Measurements from ENCODE around the gene DIP2A. TPM values are rescaled to one million over a fixed set of nuclear protein-coding genes. Genes with fewer than 3 reads are reported as not detected.

The DIP2A gene
- total RNA-seq, 1 donor from 2014 or later: 31.2 TPM

DNA sequence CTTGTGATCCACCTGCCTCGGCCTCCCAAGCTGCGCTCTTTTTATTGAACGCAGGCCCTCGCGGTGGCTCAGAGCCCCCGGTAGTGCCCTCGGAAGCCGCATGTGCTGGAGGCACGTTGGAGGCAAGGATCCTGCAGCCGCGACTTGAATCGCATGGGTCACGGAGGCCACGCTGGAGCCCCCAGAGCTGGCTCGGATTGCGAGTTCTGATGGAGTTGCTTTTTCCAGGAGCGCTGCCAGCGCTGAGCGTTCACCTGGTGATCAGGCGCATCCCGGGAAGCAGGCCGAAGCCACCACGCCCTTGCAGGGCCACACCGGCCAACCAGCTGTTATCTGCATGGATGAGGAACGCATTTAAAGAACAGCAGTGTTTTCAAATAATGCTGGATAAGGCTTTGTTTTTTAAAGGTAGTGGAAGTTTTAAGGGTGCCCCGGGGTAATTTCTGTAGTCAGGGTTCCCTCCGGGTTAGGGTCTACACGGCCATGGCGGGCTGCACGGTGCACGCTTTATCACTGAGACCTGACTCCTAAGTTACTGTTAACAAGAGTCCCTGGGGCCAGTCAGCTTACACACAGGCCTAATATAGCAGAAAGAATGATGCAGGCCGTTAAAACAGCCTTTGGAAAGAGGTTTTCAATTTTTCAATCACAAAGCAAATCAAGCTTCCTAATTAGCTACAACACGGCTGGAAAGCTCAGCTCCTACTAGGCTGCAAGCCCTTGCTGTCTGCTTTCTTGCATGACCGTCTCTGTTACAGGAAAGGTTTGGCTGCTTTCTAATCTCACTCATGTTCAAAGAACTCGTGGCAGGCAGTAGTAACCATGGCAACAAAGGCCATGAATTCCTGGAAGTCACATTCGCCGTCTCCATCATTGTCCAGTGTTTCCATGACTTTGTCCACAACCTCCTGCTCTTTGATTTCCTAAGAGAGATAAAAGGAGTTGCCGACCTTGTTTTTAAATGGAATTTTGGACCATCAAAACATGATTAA is 140.2 kb downstream of the DIP2A start:
- peak; percentile 49 for DNase-seq

DNA sequence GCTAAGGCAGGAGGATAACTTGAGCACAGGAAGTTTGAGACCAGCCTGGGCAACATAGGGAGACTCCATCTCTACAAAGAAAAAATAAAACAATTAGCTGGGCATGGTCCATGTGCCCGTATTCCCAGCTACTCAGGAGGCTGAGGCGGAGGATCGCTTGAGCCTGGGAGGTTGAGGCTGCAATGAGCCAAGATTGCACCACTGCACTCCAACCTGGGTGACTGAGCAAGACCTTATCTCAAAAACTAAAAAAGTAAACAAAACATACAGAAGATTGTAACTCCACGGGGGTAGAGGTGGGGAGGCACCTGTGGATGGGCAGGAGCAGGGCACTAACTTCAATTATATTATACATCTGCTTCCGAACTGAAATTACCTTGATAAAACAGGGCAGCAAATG is 141.6 kb downstream of the DIP2A start:
- no peak for DNase-seq

DNA sequence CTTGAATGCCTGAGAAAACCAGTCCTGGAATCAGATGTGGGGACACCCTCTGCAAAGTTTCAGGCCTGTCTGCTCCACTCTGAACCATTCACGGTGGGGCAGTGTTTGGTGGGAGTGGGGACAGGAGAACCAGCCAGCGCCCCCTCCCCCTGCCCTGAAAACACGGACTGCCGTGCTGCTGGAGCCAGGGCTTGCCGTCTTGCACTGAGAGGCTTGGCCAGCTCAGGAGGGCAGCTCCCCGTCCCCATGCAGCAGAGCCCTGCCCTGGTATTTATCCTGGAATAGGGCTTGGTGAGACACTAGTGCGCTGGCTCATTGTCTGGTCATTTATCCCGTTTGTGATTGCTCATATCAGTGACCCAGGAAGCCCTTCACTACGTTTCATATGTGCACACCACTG is 142.3 kb downstream of the DIP2A start:
- DNase-seq: no peak

DNA sequence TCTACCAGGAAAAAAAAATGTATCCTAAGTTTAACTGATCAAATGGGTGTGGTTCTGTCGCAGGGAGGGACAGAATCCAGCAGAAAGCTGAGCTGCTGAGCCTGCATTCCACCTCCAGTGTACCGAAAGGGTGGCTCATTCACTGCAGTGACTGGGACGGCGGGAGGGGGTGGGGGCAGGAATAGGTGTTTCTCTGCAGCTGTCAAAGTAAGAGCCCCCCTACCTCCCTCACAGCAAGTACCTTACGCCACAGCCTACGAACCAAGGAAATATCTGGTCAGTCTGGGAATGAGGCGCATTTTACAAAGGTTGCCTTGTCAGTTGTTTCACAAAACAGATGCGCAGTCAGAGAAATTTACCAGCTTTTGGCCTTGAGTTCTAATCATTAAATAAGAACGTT is 144.5 kb downstream of the DIP2A start:
- DNase-seq: no peak

DNA sequence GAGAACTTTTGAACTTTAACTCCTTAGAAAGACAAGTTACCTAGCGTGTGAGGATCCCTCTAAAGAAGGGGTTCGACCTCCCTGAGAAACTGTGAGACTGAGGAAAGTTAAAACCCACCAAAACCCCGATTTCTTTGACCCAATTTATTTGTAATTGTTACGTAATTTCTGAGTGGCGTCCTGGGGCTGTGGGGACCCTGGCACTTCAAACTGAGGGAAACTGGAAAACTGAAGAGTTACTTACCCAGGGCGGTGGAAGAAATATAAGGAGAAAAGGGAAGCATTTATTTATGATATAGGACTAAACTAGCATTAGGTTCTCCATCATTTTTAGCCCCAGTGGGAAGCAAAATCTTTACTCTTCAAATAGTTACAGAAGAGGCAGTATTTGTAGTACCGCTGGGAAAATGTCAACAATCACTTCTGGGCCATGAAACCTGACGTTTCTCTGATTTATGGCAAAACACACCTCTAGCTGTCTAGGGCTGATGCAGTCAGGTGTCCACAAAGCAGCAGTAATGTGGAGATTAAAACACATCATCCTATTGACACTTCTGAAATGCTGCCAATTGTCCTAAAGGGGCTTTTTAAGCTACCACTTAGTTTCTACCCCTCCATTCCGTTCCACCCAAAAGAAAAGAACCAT is 145.8 kb downstream of the DIP2A start:
- DNase-seq: no peak

DNA sequence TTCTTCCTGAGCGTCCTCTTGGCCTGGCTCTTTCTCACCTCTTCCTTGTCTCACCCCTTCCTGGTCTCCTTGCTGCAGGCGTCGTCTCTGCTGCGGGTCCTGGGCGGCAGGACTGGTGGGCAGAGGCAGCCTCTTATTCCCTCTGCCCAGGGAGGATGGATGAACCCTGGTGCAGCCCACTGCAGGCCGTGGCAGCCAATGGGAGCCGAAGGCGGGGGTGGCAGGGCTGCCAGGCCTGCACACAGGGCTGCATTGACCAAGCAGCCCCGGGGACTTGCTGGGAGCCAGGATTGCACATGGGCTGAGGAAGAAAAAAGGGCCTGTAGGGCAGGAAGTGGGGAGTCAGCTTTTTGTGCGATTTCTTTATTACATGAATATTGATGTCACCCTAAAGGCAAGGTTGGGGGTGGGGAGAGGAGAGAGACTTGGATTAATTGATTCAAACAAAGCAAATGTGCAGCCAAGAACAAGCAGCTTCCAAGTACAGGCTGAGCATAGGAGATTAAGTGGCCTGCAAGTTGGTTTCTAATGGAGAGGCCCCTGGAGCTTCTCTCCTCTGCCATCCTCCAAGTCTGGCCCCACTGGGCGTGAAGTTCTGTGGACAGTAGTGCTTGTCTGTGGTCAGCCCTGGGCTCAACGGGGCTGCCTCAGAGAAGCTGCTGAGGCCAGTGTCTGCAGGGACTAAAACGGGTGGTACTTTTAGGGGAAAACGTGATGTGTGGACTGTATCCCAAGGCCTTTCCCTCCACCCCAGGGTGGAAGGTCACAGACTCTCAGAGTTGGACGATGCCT is 146.5 kb downstream of the DIP2A start, which contains the start of gene S100B:
Gene S100B, minus strand, starts transcription at position 108 of the 792 bp plus-strand sequence. CDS start 2,667 bp downstream, outside the sequence.
- DNase-seq: peak; percentile 7

DNA sequence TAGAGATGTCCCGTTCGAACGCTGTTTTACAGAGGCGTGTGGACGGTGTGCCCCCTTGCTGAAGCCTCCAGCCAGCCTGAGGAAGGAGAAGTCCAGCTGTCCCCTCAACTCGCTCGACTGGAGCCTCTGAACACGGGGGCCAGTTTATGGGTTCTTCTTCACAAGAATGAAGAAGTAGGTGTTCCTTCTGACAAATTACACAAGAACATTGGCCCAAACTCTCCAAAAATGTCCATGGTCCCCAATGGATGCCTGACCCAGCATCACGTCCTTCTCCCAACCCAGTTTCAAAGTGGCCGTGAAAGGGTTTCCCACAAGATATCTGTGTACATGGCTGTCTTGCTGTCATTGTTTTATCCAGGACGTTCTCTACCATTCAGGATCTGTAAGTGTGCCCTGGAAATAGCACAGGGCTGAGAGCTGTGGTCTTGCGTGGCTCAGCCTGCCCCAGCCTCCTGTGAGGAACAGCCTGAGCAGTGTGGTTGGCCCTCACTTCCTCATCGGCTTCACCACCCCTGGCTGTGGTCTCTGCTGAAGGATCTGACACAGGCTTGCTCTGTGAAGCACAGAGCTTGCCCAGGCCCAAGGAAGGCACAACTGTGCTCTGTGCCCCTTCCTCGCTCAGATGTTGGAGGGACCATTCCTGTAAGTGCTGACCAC is 147.2 kb downstream of the DIP2A start:
- no peak for DNase-seq

DNA sequence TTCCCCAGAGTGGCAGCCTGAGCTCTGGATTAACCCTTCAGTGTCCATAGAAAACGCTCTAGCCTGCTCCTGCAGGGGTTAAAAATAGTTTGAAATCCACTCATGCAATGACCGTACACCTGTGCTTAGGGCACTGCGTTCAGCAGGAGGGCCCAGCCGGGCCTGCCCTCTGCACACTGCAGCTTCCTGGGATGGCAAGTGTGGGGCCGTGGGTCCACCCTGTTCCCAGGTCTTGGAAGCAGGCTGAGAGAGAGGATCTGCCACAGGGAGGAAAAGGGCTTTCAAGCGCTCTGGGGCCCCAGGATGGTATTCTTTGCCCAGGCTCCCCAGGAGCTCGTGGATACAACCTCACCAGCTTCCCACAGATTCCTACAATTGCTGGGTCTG is 147.7 kb downstream of the DIP2A start:
- no peak for DNase-seq

DNA sequence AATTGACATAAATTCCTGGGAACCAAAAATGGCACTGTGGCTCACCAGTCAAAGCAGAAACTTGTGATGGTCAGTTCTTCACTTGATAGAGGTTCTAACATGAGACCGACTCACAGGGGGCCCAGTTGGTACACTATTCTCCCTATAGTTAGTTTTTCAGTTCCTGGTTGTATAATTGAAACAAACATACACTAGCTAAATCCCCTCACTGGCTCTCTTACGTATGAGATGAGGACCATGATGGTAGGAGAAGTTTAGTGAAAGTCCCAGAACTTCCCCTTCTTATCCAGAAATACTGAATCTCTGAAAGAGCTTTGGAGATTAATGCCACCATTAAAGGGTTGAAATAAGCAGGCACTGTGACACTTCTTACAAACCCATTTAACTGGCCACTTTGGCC is 148.9 kb downstream of the DIP2A start:
- no peak for DNase-seq

DNA sequence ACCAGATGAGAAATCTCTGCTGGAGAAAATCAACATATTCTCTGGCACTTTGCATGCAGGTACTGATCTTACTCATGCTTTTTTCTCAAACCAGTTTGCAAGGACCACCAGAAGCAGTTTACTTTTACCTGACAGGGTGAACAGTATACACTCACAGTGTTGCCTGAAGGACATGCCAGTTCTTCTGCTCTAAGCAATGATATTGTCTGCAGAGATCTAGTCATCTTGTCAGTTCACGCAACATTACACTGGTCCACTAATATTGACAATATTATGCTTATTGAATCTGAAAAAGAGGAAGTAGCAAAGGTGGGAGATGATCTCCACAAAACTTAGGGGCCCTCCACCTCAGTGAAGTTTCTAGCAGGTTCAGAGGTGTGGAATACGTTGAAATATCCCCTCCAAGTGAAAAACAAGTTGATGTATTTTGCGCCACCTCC is 150.0 kb downstream of the DIP2A start:
- DNase-seq: no peak

DNA sequence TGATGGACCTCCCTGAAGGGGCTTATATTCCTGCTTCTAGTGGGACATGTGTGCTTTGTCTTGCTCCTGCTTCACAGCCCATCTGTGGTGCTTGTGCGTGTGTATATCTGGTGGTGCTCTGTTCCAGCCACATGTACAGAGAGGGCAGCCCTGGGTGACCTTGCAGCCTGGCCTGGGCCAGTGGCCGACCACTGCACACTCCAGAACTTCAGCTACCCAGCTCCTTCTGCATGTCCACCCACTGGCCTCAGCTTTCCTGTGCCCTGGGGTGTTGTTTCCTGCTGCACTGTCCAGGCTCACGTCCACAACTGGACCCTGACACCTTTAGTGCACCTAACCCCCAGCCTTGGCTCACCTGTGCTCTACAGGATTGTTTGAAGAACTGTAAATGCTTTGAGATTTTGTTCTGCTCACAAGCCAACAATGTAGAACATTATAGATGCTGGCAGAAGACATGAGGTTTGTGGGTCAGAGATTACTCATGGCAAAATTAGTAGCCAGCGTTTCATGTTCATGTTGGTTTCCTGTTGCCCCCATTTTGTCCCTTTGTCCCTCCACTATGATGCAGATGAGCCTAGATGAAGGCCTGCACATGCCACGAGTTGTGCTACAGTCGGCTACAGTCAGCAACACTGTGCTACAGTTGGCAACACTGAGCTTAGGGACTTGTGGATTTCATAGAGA is 151.5 kb downstream of the DIP2A start:
- DNase-seq: no peak

DNA sequence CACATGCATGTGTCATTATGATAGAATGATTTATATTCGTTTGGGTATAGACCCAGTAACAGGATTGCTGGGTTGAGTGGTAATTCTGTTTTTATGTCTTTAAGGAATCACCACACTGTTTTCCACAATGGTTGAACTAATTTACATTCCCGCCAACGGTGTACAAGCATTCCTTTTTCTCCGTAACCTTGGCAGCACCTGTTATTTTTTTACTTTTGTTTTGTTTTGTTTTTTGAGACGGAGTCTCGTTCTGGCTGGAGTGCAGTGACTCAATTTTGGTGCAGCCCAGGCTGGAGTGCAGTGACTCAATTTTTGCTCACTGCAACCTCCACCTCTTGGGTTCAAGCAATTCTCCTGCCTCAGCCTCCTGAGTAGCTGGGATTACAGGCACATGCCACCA is 154.7 kb downstream of the DIP2A start:
- DNase-seq: no peak

DNA sequence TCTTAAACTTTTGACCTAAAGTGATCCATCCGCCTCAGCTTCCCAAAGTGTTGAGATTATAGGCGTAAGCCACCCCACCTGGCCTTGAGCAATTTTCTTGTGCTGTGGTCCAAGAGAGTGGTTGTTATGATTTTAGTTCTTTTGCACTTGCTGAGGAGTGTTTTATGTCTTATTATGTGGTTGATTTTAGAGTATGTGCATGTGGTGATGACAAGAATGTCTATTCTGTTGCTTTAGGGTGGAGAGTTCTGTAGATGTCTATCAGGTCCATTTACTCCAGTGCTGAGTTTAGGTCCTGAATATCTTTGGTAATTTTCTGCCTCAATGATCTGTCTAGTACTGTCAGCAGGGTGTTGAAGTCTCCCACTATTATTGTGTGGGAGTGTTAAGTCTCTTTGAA is 157.4 kb downstream of the DIP2A start:
- DNase-seq: no peak

DNA sequence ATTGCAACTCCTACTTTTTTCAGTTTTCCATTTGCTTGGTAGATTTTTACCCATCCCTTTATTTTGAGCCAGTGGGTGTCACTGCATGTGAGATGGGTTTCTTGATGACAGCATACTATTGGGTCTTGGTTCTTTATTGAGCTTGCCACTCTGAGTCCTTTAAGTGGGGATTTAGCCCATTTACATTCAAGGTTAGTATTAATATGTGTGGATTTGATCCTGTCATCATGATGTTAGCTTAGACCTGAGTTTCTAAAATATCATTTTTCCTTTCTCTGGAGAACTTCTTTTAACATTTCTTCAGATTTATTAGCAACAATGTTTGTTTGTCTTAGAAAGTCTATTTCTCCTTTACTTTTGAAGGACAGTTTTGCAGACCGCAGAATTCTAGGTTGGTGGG is 158.0 kb downstream of the DIP2A start:
- DNase-seq: no peak

DNA sequence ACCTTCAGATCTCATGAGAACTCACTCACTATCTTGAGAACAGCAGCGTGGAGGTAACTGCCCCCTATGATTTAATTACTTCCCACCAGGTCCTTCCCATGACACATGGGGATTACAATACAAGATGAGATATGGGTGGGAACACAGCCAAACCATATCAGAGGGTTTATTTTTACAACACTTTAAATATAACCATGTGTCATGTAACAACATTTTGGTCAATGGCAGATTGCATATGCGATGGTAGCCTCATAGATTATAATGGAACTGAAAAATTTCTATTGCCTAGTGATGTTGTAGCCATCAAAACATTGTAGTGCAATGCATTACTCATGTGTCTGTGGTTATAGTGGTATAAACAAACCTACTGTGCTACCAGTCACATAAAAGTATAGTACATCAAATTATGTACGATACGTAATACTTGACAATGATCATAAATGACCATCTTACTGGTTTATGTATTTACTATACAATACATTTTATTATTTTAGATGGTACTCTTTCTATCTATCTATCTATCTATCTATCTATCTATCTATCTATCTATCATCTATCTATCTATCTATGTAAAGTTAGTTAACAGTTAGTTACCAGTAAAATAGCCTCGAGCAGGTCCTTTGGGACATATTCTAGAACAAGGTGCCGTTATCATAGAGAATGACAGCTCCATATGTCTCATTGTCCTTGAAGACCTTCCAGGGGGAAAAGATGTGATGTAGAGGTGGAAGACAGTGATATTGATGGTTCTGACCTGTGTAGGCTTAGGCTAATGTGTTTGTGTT is 158.8 kb downstream of the DIP2A start:
- no peak for DNase-seq

DNA sequence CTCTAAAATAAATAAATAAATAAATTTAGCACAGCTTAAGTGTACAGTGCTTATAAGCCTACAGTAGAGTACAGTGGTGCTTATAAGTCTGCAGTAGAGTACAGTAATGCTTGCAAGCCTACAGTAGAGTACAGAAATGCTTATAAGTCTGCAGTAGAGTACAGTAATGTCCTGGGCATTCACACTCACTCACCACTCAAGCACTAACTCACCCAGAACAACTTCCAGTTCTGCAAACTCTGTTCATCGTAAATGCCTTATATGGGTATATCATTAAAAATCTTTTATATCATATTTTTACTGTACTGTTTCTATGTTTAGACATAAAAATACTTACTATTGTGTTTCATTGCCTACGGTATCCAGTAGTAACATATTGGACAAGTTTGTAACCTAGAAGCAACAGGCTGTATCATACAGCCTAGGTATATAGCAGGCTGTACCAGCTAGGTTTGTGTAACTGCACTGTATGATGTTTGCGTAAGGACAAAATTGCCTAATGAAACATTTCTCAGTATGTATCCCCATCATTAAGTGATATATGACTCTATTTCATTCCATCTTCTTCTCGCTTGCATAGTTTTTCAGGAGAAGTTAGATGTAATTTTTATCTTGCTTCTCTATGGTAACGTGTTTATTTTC is 160.2 kb downstream of the DIP2A start:
- no peak for DNase-seq

Measured in skin of body (tissue), 2 donors.